Measurements from ENCODE around the gene THSD4.
"Not testable (repeated sequence)": the region's sequence is repeated elsewhere in the genome, so short reads cannot be mapped to it uniquely, and the experiment has no call there.

Gene THSD4

DNA sequence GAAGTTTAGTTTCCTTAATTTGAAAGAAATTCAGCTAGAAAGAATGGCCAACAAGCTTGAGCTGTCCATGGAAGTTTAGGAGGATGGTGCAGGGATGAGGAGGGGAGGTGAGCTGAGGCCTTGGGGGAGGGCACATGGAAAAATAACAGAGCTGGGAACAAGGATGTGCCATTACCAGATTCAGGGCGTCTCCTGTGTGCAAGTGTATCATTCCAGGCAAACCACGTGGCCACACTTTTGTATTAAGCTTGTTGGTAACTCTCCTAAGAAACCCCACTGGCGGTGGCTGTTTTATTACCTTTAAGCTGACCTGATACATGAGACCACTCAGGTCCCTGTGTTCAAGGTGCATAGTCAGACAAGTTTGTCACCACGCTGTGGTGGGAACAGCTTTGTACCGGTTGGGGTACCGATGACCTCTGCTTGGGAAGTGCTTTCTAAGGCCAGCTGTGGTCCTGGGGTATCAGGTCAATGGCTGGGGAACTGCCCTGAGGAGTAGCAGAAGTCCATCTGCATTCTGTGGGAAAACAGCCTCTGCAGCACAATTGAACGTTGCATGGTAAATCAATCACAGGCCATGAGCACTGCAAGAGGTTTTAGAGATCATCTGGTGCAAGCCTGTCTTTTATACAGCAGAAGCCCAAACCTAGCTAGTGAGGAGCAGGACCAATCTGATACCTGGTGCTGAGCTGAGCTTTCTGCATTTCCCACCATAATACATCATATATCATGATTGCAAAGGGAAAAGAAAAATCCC, 235.5 kb downstream of the THSD4 start:
- DNase-seq (ENCODE audit: low read depth) = no peak

DNA sequence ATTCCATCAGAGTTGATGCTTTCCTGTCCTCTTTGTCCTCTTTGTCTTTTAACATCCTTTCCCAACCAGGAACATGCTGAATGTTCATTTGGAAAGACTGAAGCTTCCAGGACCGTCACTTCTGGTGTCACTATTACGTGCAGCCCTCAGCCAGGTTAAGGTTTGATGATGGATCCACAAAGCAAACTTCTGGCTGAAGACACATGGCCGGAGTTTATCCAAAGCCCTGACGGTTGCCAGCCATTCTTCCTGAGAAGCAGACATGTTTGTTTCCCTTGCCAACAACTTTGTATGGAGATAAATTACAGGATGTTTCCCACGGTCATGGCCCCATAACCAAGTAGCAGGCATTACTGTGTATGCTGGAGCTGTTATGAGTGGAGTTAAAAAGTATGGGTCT, 236.9 kb downstream of the THSD4 start:
- DNase-seq (ENCODE audit: low read depth) = no peak

DNA sequence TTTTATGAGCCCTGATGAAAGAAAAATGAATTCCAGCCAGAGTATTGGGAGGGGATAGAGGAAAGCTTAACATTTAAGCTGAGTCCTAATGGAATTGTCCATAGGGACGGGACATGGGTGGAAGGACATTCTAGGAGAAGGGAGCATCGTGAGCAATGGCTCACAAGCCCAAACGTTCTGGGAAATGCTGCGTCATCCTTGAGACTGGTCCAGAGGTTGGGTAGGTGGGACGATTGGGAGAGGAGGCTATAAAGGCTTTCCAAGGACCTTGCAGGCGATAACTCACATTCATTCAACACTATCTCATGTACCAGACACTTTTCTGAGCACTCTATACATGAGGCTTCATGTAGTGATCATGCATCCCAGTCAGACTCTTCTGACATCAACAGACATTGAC, 237.5 kb downstream of the THSD4 start:
- DNase-seq (ENCODE audit: low read depth) = no peak

- DNase-seq (ENCODE audit: low read depth) = no peak
Measured at GRCh38 chr15:71353171-71353570, 237.9 kb downstream of the THSD4 start.

DNA sequence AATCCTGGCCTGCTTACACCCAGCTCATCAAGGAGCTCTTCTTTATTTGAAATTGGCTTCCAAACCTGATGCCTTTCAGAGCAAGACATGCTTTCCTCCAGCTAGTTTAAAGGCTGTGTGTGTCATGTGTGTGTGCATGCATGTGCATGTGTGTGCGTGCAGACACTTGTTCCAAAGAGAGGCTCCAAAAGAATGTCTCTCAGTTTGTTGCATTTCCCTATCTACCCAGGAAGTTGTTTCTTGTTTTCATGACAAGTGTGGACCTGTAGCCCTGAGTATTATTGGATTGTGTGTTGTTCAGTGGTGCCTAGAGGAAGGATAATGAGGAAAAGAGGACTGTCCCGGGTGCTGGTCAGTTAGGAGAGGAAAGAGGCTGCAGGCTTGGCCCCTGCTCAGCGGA, 240.0 kb downstream of the THSD4 start:
- DNase-seq (ENCODE audit: low read depth) = no peak

DNA sequence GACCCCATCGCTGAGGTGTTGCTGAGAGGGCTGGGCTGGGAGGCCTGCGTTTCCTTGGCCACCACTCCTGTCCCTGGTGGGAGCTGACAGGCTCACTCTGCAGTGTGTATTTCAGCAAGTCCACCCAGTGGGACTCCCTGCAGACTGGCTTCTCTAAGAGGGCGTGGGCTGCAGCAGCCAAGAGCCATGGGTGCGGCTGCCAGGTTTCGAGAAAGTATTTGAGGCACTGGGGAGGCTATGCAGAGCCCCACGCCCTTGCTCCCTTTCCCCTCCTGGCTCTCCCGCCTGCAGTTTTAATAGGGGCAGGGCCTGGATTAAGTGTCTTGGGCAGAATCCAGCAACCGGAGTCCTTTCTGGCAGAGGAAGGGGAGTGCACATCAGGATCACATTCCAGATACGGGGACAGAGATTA, 242.1 kb downstream of the THSD4 start:
- DNase-seq (ENCODE audit: low read depth) = no peak

DNA sequence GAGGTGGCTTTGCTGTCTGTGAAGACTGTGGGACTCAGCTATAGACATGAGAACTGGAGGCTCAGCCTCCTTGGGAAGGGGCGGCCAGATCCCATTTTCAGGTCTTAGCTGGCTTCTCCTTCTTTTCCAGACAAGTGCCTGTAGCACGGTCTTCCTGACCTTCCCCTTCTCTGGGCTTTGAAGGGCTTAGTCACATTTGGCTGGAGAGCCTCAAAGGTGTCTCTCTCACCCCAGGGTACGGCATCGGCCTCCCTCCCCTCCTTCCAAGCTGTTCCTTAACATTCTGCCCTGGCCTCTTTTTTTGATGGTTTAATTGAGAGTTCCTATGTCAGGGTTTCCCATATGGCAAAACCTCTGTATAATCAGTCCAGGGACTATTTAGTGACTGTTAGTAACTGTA, 242.7 kb downstream of the THSD4 start:
- DNase-seq (ENCODE audit: low read depth) = no peak

DNA sequence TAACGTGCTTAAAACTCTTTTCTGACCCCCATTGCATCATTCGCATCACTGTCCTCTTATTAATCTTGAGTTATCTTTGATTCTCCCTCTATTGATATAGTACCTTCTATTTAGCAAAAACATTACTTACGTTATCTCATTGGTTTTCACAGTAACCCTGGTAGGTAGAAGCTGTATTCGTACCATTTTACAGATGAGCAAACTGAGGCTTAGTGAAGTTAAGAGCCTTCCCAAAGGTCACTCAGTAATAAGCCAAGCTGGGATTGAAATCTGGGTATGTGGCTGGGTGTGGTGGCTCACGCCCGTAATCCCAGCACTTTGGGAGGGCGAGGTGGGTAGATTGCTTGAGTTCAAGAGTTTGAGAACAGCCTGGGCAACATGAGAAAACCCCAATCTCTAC, 244.0 kb downstream of the THSD4 start:
- no peak for DNase-seq (ENCODE audit: low read depth)

DNA sequence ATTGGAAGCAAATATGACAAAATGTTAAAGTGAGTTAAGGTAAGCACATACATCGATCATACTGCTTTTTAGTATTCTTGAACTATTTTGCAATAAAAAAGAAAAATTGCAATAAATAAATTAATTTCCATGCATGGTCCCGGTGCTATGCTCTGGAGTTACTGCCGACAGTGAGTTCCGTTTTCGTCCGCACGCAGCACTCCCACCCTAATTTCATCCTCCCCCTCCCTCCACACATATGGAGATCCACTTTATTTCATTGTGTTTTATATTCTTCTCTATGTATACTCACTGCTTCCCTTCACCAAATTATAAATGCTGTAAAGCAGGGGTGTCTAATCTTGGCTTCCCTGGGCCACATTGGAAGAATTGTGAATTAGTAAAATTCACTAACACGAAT, 247.3 kb downstream of the THSD4 start:
- DNase-seq (ENCODE audit: low read depth) = no peak

- DNase-seq (ENCODE audit: low read depth) = no peak
Measured at GRCh38 chr15:71362987-71363968, 248.0 kb downstream of the THSD4 start.

DNA sequence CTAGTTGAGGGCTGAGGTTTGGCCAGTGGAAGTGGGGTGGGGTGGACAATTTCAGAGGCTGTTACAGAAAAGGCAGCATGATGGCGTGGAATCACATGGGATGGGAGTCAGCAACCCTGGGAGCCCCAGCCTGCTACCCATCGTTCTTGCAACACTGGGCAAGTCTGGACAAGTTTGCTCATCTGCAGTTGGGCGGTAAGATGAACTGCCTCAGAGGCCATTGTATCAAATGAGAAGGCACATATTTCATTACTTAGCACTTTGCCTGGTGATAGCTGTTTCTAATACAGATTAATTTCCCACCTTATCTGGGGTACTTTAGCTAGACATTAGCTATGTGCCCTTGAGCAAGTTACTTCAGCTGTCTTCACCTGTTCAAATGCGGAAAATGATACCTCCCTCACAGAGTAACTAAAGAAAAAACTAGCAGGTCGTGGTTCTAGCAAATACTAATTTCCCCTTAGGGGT, 248.9 kb downstream of the THSD4 start:
- DNase-seq (ENCODE audit: low read depth) = no peak

- DNase-seq (ENCODE audit: low read depth) = no peak
Measured at GRCh38 chr15:71366522-71366921, 251.3 kb downstream of the THSD4 start.

GRCh38 chr15:71366926-71367325, 251.7 kb downstream of the THSD4 start:
- DNase-seq (ENCODE audit: low read depth) = no peak

GRCh38 chr15:71367737-71368136, 252.5 kb downstream of the THSD4 start:
- not testable (repeated sequence) for DNase-seq (ENCODE audit: low read depth)

GRCh38 chr15:71372769-71373168, 257.5 kb downstream of the THSD4 start:
- not testable (repeated sequence) for DNase-seq (ENCODE audit: low read depth)

DNA sequence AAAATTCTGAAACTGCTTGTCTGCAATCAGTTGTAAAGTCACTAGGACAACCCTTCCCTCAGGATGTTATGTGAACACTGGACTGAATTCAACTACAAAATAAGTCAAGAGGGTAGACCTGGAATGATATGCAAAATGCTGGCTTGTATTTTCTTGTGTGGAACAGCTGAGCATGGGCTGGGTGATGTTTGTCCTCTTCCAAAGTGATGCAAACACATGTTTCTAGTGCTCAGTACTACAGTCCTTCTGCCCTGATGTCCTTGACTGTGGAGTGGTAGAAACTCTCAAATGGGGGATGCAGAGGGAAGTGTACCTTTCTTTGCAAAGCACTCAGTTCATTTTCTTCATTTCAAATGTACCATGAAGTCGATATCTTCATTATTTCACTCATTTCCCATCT, 258.6 kb downstream of the THSD4 start:
- no peak for DNase-seq (ENCODE audit: low read depth)

GRCh38 chr15:71374607-71375352, 259.5 kb downstream of the THSD4 start:
- no peak for DNase-seq (ENCODE audit: low read depth)

DNA sequence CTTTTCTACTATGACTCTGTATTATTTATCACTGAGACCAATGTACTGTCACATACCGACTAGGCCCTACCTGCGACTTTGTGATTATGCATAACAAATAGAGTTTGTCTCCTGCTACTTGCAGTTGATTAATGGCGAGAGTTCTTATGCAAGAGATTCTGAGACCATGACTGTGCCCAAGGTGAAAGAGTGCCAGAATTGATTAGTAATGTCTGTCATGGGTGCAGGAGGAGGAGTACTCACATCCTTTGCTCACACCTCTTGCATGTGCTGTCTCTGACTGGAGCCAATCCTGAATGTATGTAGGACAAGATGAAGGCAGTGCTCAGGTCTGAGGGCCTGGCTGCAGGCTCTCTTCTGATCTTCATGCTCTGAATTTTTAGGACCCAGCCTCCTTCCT, 260.7 kb downstream of the THSD4 start:
- no peak for DNase-seq (ENCODE audit: low read depth)

DNA sequence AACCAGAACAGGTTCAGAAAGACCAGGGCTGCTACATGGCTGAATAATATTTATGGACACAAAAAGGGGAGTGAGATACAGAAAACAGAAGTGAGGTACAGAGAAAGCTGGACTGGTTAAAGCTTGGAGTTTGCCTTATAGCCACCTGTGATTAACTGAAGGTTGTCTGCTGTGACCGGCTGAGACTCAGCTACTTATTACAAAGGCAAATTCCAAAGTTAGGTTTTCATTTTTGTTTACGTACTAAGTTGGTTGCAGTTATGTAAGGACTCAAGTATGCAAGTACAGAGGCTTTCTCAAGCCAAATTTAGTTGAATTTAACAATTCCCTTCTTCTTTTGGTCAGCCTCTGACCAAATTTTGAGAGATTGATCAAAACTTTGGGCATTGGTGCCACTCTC, 264.6 kb downstream of the THSD4 start:
- no peak for DNase-seq (ENCODE audit: low read depth)

GRCh38 chr15:71380345-71380744, 265.1 kb downstream of the THSD4 start:
- no peak for DNase-seq (ENCODE audit: low read depth)

- no peak for DNase-seq (ENCODE audit: low read depth)
Measured at GRCh38 chr15:71384501-71384900, 269.2 kb downstream of the THSD4 start.

- DNase-seq (ENCODE audit: low read depth) = no peak
Measured at GRCh38 chr15:71385026-71385425, 269.8 kb downstream of the THSD4 start.
